Ureter (tissue), 1 donor: ENCODE data around the gene ARID3A. TPM values are rescaled to one million over a fixed set of nuclear protein-coding genes. Genes with fewer than 3 reads are reported as not detected.
A peak's percentile ranks its signal among the peaks of the same experiment; 100 is the strongest.
"Not testable (repeated sequence)": the region's sequence is repeated elsewhere in the genome, so short reads cannot be mapped to it uniquely, and the experiment has no call there.

ENCODE experiments used
- DNase-seq: peaks from one replicate; pipeline ENCODE4 v3.0.0-alpha.2; 2020; ENCODE audit warnings: low spot score
- total RNA-seq: library from RNA; stranded (reverse); gene quantifications from one replicate; pipeline ENCODE4 v1.2.4, GENCODE V29; 2023
- donor health status: DM: yes; HTN: yes; CAD: no.

Gene ARID3A, protein sequence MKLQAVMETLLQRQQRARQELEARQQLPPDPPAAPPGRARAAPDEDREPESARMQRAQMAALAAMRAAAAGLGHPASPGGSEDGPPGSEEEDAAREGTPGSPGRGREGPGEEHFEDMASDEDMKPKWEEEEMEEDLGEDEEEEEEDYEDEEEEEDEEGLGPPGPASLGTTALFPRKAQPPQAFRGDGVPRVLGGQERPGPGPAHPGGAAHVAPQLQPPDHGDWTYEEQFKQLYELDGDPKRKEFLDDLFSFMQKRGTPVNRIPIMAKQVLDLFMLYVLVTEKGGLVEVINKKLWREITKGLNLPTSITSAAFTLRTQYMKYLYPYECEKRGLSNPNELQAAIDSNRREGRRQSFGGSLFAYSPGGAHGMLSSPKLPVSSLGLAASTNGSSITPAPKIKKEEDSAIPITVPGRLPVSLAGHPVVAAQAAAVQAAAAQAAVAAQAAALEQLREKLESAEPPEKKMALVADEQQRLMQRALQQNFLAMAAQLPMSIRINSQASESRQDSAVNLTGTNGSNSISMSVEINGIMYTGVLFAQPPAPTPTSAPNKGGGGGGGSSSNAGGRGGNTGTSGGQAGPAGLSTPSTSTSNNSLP
- 8.4 TPM for total RNA-seq

DNA sequence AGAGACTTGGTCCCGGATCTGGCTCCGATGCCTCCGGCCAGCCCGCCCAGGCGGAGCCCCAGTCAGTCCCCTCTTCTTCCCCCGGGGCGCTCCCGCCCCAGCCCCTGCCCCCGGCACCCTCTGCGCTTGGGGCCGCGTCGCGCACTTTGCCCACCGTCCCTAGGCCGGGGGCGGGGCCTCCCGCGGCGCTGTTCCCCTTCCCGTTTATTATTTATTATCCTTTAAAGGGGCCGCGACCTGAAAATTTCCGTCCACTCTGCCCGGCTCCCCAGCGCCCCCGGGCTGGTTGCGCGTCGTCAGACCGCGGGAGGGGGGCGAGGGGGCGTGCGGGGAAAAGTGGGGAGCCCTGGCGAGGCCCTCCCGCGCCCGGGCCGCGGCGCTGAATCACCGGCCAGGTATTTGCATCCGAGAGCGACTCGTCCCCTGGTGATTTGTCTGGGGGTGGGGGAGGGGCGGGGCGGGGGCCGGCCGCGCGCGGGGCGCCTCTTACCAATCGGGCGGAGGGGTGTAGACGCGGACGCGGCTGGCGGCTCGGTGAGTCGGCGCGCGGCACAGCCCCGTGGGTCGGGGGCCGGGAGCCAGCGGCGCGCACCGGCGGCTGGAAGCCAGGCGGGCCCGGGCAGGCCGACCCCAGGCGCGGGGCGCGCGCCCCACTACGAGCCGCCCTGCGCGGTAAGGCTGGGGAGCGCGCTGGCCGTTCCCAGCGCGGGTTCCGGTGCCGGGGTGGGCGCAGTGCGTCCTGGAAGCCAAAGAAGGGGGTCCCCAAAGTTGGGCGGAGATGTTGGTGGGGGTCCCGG is at the start of gene ARID3A:
ARID3A (plus strand) TSS at position 510 of the 797 bp plus-strand sequence. CDS start 3,494 bp downstream, outside the sequence.
- peak; percentile 82 for DNase-seq

DNA sequence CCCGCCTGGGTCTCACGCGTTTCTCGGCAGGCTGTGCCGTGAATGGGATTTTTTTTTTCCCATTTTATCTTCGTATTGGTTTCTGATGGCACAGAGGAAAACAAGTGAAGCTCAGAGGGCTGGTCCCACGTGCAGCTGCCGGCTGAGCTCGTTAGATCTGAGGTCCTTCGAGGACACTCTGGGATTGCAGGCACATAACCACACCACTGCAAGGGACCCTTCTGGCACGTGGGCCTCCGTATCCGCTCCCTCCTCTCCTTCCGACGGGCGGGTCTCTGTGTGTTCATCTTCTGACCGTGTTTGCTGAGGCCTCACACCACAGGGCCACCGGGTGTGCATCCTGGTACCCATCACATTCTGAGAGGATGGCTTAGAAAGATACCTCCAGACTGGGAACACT is 49.7 kb upstream of the ARID3A start:
- no peak for DNase-seq

DNA sequence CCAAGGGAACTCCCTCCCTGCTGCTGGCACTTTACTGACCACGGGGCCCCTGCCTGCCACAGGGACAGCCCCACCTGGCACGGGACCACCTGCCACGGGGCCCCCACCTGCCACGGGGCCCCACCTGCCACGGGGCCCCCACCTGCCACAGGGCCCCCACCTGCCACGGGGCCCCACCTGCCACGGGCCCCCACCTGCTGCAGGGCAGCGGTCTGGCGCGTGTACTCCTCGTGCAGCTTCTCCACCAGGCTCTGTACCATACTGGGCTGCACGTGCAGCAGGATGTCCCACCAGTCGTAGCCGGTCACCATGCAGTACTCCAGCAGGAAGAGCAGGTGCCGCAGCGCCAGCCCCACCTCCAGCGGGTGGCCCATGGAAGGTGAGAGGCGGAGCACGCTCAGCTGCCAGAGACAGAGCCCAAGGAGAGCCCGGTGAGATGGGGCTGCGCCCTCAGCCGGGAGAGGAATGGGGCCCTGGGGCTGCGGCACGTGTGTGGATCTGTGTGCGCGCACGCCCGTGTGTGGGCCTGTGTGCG is 49.0 kb upstream of the ARID3A start:
- no peak for DNase-seq

DNA sequence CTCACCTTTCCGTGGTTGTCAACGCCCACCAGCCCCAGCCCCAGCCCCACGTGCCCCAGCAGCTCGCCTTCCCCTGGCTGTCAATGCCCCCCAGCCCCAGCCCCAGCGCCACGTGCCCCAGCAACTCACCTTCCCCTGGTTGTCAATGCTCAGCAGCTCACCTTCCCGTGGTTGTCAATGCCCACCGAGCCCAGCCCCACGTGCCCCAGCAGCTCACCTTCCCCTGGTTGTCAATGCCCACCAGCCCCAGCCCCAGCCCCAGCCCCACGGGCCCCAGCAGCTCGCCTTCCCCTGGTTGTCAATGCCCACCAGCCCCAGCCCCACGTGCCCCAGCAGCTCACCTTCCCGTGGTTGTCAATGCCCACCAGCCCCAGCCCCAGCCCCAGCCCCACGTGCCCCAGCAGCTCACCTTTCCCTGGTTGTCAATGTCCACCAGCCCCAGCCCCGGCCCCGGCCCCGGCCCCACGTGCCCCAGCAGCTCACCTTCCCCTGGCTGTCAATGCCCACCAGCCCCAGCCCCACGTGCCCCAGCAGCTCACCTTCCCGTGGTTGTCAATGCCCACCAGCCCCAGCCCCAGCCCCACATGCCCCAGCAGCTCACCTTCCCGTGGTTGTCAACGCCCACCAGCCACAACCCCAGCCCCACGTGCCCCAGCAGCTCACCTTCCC is 47.7 kb upstream of the ARID3A start:
- DNase-seq, result not testable (repeated sequence)

DNA sequence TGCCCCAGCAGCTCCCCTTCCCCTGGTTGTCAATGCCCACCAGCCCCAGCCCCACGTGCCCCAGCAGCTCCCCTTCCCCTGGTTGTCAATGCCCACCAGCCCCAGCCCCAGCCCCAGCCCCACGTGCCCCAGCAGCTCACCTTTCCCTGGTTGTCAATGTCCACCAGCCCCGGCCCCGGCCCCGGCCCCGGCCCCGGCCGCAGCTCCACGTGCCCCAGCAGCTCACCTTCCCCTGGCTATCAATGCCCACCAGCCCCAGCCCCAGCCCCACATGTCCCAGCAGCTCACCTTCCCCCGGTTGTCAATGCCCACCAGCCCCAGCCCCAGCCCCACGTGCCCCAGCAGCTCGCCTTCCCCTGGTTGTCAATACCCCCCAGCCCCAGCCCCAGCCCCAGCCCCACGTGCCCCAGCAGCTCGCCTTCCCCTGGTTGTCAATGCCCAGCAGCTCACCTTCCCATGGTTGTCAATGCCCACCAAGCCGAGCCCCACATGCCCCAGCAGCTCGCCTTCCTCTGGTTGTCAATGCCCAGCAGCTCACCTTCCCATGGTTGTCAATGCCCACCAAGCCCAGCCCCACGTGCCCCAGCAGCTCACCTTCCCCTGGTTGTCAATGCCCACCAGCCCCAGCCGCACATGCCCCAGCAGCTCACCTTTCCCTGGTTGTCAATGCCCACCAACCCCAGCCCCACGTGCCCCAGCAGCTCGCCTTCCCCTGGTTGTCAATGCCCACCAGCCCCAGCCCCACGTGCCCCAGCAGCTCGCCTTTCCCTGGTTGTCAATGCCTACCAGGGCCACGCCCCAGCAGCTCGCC is 46.9 kb upstream of the ARID3A start:
- not testable (repeated sequence) for DNase-seq

DNA sequence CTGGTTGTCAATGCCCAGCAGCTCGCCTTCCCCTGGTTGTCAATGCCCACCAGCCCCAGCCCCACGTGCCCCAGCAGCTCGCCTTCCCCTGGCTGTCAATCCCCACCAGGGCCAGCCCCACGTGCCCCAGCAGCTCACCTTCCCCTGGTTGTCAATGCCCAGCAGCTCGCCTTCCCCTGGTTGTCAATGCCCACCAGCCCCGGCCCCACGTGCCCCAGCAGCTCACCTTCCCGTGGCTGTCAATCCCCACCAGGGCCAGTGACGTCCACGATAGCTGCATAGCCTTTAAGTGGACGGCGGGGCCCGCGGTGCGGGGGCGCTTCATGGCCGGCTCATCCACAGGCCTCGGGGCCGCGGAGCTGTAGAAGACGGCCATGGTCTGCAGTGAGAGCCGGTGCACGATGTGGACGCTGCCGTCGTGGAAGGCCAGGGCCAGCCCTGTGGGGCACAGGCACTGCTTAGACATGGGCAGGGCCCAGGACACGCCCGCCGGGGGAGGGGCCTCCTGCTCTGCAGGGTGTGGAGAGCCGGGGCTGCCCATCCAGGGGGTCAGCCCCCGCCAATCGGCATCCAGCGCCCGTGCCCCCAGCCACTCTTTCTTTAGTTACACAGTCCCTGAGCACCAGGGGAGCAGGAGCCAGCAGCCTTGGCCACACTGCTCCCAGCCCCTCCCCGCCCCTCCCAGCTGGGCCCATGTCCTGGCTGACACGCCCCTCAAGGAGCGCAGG is 46.0 kb upstream of the ARID3A start:
- DNase-seq, result no peak

DNA sequence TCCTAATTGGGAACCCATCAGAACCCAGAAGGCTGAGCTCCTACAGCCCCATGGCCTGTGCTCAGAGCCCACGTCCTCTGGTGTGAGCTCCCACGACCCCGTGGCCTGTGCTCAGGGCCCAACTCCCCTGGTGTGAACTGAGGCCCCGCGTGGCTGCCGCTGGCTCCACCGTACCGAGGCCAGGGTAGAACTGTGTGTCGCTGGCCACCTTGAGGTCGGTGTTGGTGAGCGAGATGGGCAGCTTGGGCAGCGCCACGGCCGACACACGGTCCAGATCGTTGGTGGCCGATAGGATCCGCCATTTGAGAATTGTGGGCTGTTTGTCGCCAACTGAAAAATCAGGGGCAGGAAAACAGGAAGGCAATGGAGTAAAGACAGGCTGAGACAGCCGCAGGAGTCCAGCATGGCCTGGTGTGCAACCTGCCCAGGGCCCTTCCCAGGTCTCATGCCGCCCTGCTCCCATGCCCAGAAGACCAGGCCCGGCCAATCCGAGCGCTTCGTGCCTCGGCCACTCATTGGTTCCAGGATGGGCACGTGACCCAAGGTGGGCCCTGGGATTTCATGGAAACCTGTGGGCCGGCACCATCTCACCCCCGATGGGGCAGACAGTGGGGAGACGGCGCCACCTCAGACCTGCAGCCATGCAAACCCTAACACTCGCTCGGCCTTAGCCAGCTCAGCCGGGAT is 44.3 kb upstream of the ARID3A start:
- no peak for DNase-seq

DNA sequence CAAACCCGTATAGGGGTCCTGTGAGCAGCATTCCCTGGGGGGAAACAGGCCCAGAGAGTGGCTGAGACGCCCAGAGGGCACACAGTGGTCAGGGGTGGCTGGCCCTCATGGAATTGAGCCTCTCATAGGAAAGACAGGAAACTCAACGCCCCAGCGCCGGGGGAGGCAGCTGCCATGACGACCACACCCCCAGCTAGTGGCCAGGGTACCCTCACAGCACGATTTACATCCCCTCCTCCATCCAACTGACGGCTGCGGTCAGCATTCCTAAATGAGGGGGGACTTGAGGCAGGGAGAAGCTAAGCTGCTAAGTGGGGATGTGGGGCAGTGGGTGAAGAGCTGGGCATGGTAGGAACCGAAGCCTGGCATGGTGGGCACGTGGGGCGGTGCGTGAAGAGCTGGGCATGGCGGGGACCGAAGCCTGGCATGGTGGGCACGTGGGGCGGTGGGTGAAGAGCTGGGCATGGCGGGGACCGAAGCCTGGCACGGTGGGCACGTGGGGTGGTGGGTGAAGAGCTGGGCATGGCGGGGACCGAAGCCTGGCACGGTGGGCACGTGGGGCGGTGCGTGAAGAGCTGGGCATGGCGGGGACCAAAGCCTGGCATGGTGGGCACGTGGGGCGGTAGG is 42.9 kb upstream of the ARID3A start:
- DNase-seq, result no peak

DNA sequence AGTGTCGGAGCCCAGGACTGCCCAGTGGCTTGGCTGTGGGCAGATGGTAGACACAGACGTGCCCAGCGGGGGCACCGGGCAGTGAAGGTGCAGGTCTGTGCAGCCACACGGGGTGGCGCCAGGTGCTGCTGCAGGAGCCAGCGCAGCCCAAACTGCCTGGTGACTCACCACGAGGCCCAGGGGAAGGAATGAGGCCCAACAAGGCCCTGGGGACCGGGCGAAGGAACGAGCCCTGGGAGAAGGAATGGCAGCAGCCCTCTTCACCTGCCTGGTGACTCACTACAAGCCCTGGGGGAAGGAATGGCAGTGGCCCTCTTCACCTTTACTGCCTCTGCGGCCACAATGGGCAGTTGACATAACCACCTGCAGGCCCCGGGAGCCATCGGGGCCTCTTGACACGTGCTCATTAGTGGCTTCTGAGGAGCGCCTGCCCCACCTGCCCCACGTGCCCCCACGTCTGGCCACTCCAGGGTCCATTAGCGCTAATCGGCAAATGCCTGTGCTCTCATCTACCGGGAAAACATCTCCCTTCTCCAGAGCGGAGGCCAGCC is 42.1 kb upstream of the ARID3A start:
- DNase-seq, result no peak

DNA sequence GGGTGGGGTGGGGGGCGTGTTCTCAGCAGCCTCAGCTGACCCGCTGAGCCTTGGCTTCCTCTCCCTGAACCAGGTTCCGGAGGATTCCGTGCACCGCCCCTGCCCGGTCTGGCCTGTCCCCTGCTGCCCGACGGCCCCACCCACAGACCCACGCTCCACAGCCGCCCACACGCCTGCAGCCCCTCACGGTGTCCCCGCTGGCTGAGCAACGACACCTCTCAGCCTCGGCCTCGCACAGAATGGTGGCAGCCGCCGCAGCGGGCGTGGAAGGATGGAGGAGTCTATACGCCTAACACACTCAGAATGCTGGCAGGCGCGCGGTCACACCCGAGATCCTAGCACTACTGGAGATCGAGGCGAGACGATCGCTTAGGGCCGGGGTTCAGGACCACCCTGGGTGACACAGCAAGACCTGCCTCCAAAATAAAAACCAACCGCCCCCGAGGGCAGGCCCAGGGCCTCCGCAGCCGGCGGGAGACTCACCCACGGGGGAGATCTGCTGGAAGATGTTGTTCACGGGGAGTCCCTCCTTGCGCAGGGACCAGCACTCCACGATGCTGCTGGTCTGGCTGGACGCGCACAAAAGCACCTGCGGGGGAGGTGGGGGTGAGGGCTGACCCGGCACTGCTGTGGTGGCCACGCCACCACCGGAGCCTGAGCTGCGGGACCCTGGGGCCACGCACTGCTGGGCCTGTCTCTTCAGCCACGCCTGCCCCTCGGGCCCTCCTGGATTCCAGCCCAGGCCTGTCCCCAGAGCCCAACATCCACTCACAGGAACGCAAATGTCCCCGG is 41.2 kb upstream of the ARID3A start:
- DNase-seq, result no peak

DNA sequence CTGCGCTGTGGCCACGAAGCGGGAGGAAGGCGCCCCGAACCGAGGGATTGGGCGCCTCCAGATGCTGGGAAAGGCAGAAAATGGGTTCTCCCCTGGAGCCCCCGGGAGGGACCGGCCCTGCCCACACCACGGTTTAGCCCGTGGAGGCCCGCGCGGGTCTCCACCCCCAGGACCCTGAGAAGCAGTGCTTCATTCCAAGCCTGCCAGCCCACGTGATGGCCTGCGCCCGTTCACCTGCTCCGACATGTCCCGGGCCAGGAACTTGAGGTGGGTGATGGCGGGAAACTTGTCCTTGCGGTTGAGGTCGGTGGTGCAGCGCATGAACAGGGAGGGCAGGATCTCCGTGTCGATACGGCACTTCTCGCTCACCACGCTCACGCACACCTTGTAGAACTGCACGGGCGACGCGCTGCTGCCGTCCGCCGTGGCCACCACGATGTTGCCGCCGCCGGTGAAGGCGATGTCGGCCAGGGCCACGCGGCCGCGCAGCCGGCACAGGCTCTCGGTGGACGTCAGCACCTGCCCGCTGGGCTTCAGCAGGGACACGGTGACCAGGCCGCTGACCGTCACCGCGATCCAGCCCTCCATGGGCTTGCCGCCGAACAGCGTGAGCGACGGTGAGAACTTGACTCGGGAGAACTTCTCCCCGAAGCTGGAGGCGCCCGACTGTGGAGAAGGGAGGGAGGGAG is 40.2 kb upstream of the ARID3A start:
- DNase-seq, result no peak

DNA sequence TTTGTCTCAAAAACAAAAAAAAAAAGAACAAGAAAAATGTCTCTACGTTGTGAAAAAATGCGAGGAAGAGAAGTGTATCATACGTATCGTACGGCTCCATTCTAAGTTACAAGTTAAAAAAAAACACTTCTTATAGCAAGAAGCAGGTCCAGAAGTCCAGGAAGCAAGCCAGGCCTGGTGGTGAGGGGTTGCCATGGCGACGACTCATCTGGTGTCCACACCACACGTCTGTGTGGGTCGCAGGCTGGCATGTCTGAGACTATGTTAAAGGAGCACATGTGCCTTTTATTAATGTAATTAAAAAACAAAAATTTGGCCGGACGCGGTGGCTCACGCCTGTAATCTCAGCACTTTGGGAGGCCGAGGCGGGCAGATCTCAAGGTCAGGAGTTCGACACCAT is 38.8 kb upstream of the ARID3A start:
- DNase-seq, result no peak

DNA sequence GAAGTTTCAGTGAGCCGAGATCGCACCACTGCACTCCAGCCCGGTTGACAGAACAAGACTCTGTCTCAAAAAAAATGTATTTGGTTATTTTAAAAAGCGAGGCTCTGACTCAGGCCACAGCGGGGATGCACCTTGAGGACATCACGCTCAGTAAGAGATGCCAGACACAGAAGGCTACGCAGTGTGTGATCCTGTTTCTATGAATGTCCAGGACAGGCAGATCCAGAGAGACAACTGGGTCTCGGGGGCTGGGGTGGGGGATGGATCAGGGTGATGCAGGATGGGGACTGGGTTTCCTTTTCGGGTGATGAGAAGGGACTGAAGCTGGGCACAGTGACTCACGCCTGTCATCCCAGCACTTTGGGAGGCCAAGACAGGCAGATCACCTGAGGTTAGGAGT is 38.2 kb upstream of the ARID3A start:
- no peak for DNase-seq

DNA sequence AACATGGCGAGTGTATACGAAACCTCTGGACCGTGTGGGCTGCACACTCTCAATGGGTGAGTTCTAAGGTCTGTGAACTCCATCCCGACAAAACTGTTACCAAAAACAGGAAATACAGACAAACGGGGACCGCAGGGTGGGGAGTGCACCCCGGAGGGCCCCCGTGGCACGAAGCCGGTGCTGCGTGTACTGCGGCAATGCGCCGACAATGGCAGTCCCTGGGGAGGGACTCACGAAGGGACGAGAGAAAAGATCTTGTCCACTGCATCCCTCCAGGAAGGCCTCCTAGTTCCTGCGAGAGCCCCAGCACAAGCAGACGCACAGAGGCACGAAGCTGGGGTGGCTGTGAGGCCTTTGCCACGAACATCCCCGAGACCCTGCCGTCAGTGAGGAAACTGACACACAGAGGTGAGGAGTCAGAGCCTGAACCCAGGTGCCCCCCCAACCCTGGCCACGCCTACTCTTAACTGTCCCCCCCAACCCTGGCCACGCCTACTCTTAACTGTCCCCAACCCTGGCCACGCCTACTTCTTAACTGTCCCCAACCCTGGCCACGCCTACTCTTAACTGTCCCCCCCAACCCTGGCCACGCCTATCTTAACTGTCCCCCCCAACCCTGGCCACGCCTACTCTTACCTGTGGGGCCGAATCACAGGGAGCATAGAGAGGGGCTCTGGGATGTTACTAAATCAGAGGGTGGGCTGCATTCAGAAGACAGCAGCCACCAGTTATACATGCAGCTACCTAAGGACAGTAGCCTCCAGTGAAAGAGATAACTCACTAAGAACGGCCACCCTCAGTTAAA is 37.1 kb upstream of the ARID3A start:
- no peak for DNase-seq

DNA sequence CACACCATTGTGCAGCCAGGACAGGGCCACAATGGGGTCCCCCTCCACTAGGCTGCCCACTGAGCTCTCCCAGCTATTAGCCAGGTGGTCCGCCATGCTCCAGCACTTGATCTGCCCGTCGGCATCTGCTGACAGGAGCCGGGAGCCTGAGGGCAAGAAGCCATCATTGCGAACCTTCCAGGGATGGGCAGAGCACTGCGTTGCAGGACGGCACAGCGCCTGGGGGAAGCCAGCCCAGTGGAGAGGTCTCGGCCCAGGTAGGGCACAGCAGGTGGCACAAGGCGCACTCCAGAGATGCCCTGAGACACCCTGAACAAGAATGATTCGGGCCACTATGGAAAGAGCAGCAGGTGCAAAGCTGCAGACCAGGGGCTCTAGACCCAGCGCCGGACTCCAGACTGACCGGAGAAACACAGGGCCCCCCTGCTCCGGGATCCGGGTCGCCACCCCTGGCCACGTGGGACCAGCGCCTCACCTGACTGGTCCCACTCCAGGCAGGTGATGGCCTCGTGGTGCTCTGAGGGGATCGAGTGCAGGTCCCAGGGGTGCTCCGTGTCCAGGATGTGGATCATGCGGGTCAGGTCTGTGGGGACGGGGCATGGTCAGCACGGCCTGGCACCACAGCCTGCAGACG is 36.1 kb upstream of the ARID3A start:
- DNase-seq, result no peak

DNA sequence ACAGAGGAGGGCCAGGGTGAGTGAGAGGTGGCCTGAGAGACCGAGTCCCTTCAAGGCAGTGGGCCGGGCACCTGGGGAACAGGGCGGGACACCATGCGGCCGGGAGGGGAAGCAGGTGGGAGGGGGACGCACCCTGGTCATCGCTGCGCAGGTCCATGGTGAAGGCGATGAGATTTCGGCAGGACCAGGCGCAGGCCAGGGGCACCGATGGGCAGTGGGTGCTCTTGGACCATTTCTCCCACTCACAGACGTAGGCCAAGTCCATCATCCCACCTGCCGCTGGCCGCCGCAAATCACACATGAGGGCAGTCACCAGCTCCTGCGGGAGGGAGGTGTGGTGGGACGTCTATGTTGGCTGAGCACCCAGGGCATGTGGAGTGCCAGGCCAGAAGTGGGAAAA is 35.0 kb upstream of the ARID3A start:
- DNase-seq, result no peak
